NT2/D1 (cell line): ENCODE measurements around the gene FBXW11.

ENCODE experiments used
- SUZ12 ChIP-seq: IDR thresholded peaks from 2 replicates; pipeline ENCODE4 v1.6.1; 2011; ENCODE audit not compliant: insufficient read length, insufficient read depth; ENCODE audit errors: extremely low read depth
- YY1 ChIP-seq: IDR thresholded peaks from 2 replicates; pipeline ENCODE4 v1.6.1; 2011; ENCODE audit not compliant: insufficient read length, insufficient read depth
- ZNF274 ChIP-seq: IDR thresholded peaks from 2 replicates; pipeline ENCODE4 v1.6.1; 2011; ENCODE audit warnings: mild to moderate bottlenecking, low read depth, low read length

- TF ChIP-seq ZNF274 (no peak), YY1 (no peak), SUZ12 (no peak)
Observed at GRCh38 chr5:171906703-171907590, 99.5 kb downstream of the FBXW11 start.
